Cardiac fibroblast (primary cell): ENCODE results near the gene PCDHGC3.

Experiments used
- DNase-seq, 2 donors: peaks; one replicate each; pipeline versions ENCODE4 v3.0.0 to v3.0.0-alpha.2; 2010; ENCODE audit warnings: low read depth in 2 of 2
- H3K4me3 ChIP-seq, 2 donors: replicated peaks in 1 of 2; 1 replicate in 1 of 2; 2 replicates in 1 of 2; pipeline ENCODE4 v1.5.1; 2011; ENCODE audit warnings: low read depth in 2 of 2, low read length in 2 of 2, mild to moderate bottlenecking in 2 of 2, moderate library complexity in 1 of 2
- TF ChIP-seq, protein P1 (sequence below): IDR thresholded peaks from one replicate; pipeline ENCODE4 v1.5.1; 2011; ENCODE audit warnings: low read depth, mild to moderate bottlenecking, low read length, inconsistent platforms

The PCDHGC3 gene

DNA sequence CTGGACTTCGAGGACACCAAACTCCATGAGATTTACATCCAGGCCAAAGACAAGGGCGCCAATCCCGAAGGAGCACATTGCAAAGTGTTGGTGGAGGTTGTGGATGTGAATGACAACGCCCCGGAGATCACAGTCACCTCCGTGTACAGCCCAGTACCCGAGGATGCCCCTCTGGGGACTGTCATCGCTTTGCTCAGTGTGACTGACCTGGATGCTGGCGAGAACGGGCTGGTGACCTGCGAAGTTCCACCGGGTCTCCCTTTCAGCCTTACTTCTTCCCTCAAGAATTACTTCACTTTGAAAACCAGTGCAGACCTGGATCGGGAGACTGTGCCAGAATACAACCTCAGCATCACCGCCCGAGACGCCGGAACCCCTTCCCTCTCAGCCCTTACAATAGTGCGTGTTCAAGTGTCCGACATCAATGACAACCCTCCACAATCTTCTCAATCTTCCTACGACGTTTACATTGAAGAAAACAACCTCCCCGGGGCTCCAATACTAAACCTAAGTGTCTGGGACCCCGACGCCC is 1.3 kb downstream of the PCDHGC3 start:
- DNase-seq, result no peak
- peak overlapping the region; percentile 63 to 66 for H3K4me3 ChIP-seq

DNA sequence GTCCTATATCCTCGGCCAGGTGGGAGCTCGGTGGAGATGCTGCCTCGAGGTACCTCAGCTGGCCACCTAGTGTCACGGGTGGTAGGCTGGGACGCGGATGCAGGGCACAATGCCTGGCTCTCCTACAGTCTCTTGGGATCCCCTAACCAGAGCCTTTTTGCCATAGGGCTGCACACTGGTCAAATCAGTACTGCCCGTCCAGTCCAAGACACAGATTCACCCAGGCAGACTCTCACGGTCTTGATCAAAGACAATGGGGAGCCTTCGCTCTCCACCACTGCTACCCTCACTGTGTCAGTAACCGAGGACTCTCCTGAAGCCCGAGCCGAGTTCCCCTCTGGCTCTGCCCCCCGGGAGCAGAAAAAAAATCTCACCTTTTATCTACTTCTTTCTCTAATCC is 2.0 kb downstream of the PCDHGC3 start:
- TF ChIP-seq, protein P1, sequence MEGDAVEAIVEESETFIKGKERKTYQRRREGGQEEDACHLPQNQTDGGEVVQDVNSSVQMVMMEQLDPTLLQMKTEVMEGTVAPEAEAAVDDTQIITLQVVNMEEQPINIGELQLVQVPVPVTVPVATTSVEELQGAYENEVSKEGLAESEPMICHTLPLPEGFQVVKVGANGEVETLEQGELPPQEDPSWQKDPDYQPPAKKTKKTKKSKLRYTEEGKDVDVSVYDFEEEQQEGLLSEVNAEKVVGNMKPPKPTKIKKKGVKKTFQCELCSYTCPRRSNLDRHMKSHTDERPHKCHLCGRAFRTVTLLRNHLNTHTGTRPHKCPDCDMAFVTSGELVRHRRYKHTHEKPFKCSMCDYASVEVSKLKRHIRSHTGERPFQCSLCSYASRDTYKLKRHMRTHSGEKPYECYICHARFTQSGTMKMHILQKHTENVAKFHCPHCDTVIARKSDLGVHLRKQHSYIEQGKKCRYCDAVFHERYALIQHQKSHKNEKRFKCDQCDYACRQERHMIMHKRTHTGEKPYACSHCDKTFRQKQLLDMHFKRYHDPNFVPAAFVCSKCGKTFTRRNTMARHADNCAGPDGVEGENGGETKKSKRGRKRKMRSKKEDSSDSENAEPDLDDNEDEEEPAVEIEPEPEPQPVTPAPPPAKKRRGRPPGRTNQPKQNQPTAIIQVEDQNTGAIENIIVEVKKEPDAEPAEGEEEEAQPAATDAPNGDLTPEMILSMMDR, result no peak

More for the DNA sequence above, 1.3 kb downstream of the PCDHGC3 start:
- TF ChIP-seq, protein P1, result no peak

DNA sequence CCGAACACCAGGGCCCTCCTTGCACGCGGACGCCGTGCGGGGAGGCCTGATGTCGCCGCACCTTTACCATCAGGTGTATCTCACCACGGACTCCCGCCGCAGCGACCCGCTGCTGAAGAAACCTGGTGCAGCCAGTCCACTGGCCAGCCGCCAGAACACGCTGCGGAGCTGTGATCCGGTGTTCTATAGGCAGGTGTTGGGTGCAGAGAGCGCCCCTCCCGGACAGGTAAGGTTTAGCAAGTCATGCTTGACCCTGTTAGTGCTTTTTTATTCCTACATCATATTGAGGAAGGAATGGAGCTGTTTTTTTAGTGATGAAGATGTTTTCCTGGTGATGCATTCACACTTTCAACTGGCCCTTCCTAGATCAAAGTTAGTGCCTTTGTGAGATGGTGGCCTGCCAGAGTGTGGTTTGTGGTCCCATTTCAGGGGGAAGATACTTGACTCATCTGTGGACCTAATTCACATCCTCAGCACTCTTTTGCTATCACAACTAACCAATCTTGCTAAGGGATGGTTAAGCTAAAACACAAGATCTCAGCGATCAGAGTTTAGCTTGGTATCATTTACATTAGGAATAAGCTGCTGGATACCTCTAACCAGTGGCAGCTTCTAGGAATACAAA is 2.7 kb downstream of the PCDHGC3 start:
- H3K4me3 ChIP-seq, result peak overlapping the region; percentile 63 to 66
- no peak for DNase-seq
- TF ChIP-seq, protein P1, result peak; percentile 23

More for the DNA sequence above, 2.0 kb downstream of the PCDHGC3 start:
- peak overlapping the region; percentile 63 to 66 for H3K4me3 ChIP-seq
- DNase-seq, result no peak

DNA sequence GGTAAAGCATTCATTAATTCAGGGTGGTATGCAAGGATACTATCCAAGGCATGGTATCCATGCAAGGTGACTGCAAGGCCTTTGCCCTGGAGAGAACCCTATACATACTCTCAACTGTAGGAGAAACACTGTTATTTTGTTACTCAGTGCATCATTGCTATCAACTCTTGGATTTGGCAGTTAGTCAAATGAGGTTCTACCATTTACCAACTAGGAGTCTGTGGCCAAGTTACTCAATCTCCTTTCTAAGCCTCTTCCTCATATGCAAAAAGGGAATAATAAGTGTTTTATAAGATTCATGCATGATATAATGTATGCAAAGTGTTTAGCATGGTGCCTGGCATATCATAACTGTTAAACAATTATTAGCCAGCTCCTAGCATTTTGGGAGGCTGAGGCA is 4.0 kb downstream of the PCDHGC3 start:
- TF ChIP-seq, protein P1, result no peak
- peak; percentile 25 to 53 for DNase-seq
- H3K4me3 ChIP-seq, result no peak overlapping the region

DNA sequence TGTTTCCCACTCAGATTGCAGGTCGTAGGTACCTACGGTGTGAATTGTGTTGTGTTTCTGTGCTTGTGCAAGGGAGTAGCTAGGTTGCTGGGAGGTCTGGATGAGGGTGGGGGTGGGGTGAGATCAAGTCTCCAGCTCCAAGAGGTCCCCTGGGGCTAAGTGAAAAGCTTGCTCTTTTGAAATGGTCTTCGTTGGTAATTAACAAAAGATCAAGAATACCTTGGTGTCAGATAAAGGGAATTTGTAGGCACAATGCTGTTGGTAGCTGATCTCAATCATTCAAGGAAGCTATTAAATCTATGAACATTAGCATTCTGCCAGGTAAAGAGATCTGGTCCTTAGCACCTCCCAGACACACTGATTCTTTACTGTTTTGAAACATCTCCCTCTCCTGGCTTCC is 8.1 kb downstream of the PCDHGC3 start:
- TF ChIP-seq, protein P1, result no peak
- no peak for DNase-seq
- H3K4me3 ChIP-seq, result no peak overlapping the region

DNA sequence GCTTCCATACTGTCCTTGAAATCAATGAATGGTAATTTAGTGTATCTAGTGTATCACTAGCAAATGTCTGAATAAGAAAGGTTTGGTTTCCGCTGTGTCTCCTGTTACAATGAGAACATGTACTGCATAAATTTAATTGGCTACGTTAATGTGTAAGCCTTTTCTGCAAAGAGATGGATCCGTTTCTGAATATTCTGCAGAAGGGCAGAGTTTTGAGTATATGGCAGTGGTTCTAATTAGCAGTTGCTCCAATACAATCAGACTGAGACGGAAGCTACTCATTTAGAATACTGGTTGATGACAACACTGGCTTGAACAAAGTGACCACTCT is 8.5 kb downstream of the PCDHGC3 start:
- TF ChIP-seq, protein P1, result no peak
- DNase-seq, result no peak
- H3K4me3 ChIP-seq, result no peak overlapping the region
